Endothelial cell of umbilical vein (primary cell): ENCODE results near the gene CD38. TPM values are rescaled to one million over a fixed set of nuclear protein-coding genes. Genes with fewer than 3 reads are reported as not detected.

Source experiments
- BruUV-seq: library from RNA; stranded (reverse); fragments of 400-500 nt; replicated peaks from 2 replicates; lab custom pipeline; 2021; lab: Mats Ljungman, UMichigan
- CTCF ChIA-PET: fragments of 300-600, 350-600 bp; sonication (Branson Sonifier 250); formaldehyde crosslinking; loops from one replicate; lab custom pipeline; 2021; ENCODE audit warnings: antibody characterized with exemption, inconsistent platforms; lab: Charles Lee
- POLR2A ChIA-PET: fragments of 300-600, 350-600 bp; sonication (Branson Sonifier 250); formaldehyde crosslinking; loops from one replicate; lab custom pipeline; 2021; ENCODE audit warnings: antibody characterized with exemption, inconsistent platforms; lab: Charles Lee
- DNase-seq: peaks from one replicate; pipeline ENCODE4 v3.0.0-alpha.2; 2011; ENCODE audit warnings: low read depth, low spot score
- FAIRE-seq: peaks from 2 replicates; lab custom pipeline; 2011; peaks lifted over from hg19 to GRCh38; lab: Jason Lieb, UNC
- H2AFZ ChIP-seq: 2 replicates; pipeline ENCODE4 v1.6.0; 2012; ENCODE audit warnings: low read depth, low read length, control low read depth, inconsistent platforms
- H3K27ac ChIP-seq: 2 replicates; pipeline ENCODE4 v1.5.1; 2011; ENCODE audit warnings: low read depth, mild to moderate bottlenecking, control low read depth, low read length, moderate library complexity; ENCODE audit not compliant: insufficient read depth
- H3K27me3 ChIP-seq, 2 experiments: 2 replicates each; pipeline versions ENCODE4 v1.6.0 to v1.6.1; 2011; ENCODE audit warnings: low read length in 2 of 2, mixed read lengths in 1 of 2; ENCODE audit not compliant: control insufficient read depth in 2 of 2, insufficient read depth in 2 of 2
- H3K36me3 ChIP-seq, 2 experiments: 2 replicates in 1 of 2; 3 replicates in 1 of 2; pipeline ENCODE4 v1.5.1; 2011; ENCODE audit warnings: low read length in 2 of 2, mild to moderate bottlenecking in 1 of 2, moderate library complexity in 1 of 2; ENCODE audit not compliant: control insufficient read depth in 2 of 2, insufficient read depth in 2 of 2; ENCODE audit errors: extremely low read depth in 1 of 2
- H3K4me1 ChIP-seq: 3 replicates; pipeline ENCODE4 v1.5.1; 2011; ENCODE audit warnings: mild to moderate bottlenecking, low read length; ENCODE audit not compliant: control insufficient read depth, insufficient read depth; ENCODE audit errors: extremely low read depth
- H3K4me2 ChIP-seq: 2 replicates; pipeline ENCODE4 v1.6.1; 2011; ENCODE audit warnings: low read length, control low read depth, mixed read lengths; ENCODE audit not compliant: insufficient read depth
- H3K4me3 ChIP-seq, 3 experiments: fragments of 200-600 bp in 1 of 3; sonication (generic), shearing (Covaris generic) in 1 of 3; replicated peaks in 1 of 3; 2 replicates each; pipeline ENCODE4 v1.5.1; 2011 to 2016; ENCODE audit warnings: control low read depth in 3 of 3, low read length in 3 of 3, mild to moderate bottlenecking in 2 of 3, inconsistent platforms in 1 of 3, low read depth in 1 of 3, moderate library complexity in 1 of 3; ENCODE audit not compliant: insufficient read depth in 1 of 3
- H3K79me2 ChIP-seq: 2 replicates; pipeline ENCODE4 v1.6.0; 2012; ENCODE audit warnings: low read length, inconsistent platforms; ENCODE audit not compliant: control insufficient read depth, insufficient read depth
- H3K9ac ChIP-seq: replicated peaks from 2 replicates; pipeline ENCODE3; 2011; ENCODE audit warnings: low read length, control low read depth; ENCODE audit not compliant: insufficient read depth; ENCODE audit errors: extremely low read depth
- H3K9me1 ChIP-seq: replicated peaks from 3 replicates; pipeline ENCODE4 v1.6.0; 2011; ENCODE audit warnings: mild to moderate bottlenecking, low read length; ENCODE audit not compliant: control insufficient read depth, insufficient read depth; ENCODE audit errors: extremely low read depth
- H3K9me3 ChIP-seq: replicated peaks from 2 replicates; pipeline ENCODE4 v1.5.1; 2012; ENCODE audit warnings: low read length, inconsistent platforms; ENCODE audit not compliant: control insufficient read depth, insufficient read depth
- H4K20me1 ChIP-seq: replicated peaks from 2 replicates; pipeline ENCODE3; 2011; ENCODE audit warnings: mild to moderate bottlenecking, low read length; ENCODE audit not compliant: control insufficient read depth, insufficient read depth; ENCODE audit errors: extremely low read depth
- EZH2 ChIP-seq: IDR thresholded peaks from 2 replicates; pipeline ENCODE4 v1.6.1; 2012; ENCODE audit warnings: borderline replicate concordance, low read depth, mild to moderate bottlenecking, moderate library complexity, low read length, inconsistent platforms; ENCODE audit not compliant: severe bottlenecking
- FOS ChIP-seq: IDR thresholded peaks from 2 replicates; pipeline ENCODE4 v1.6.1; 2011; ENCODE audit warnings: mild to moderate bottlenecking, low read length, moderate library complexity, borderline replicate concordance; ENCODE audit not compliant: insufficient read depth
- GATA2 ChIP-seq: IDR thresholded peaks from 2 replicates; pipeline ENCODE4 v1.7.0; 2011; ENCODE audit warnings: low read depth, mild to moderate bottlenecking, moderate library complexity, mixed read lengths, low read length; ENCODE audit not compliant: insufficient read length, insufficient read depth
- JUN ChIP-seq: IDR thresholded peaks from 2 replicates; pipeline ENCODE4 v1.6.1; 2011; ENCODE audit warnings: borderline replicate concordance, low read depth; ENCODE audit not compliant: insufficient read length, insufficient read depth
- MAX ChIP-seq: IDR thresholded peaks from 2 replicates; pipeline ENCODE4 v1.6.1; 2011; ENCODE audit not compliant: insufficient read depth, insufficient read length
- MYC ChIP-seq: IDR thresholded peaks from one replicate; pipeline ENCODE4 v1.6.1; 2011; ENCODE audit warnings: mild to moderate bottlenecking, low read depth, low read length
- POLR2A ChIP-seq: IDR thresholded peaks from 2 replicates; pipeline ENCODE4 v1.6.1; 2012; ENCODE audit warnings: low read depth, mild to moderate bottlenecking, control low read depth, low read length
- POLR2AphosphoS5 ChIP-seq: IDR thresholded peaks from 2 replicates; pipeline ENCODE4 v1.6.1; 2012; ENCODE audit warnings: low read depth, mild to moderate bottlenecking, control low read depth, low read length, moderate library complexity; ENCODE audit not compliant: insufficient read depth
- dilution Hi-C: fragments of 300-500 bp; cut with MboI; formaldehyde crosslinking; loops from one replicate; pipeline ENCODE4 v1.15.0; 2019; ENCODE audit warnings: low sequenced_read_pairs; ENCODE audit not compliant: extremely low pct_ligation_motif_present
- intact Hi-C: fragments of 100-400 bp; cut with micrococcal nuclease; formaldehyde crosslinking; loops from one replicate; pipeline ENCODE4 v1.10.0; 2022
- polyA plus RNA-seq, 4 experiments: library from polyadenylated mRNA; depleted of rRNA in 3 of 4; stranded (reverse) in 3 of 4; unstranded in 1 of 4; fragments of >200 nt; gene quantifications; 2 replicates each; pipeline versions ENCODE4 v1.2.1 to v1.2.3, GENCODE V29; 2011 to 2012; ENCODE audit warnings: missing spikeins in 1 of 4
- total RNA-seq: library from RNA; stranded (reverse); gene quantifications from 2 replicates; pipeline ENCODE4 v1.2.3, GENCODE V29; 2021

Gene CD38
- total and polyA plus RNA-seq, 2 donors (not counting 3 experiments of a cell fraction or from before 2014, with no cell fraction given) = 0.11 to 0.31 TPM

GRCh38 chr4:15783676-15784075, 5.5 kb downstream of the CD38 start:
- no peaks in the 10 kb centered on the region for H3K9me3 ChIP-seq
- no peak overlapping the region for H2AFZ ChIP-seq
- ChIA-PET POLR2A (no interaction called here), CTCF (interaction anchor here (1.1 to 2.3 kb wide), 3 partner anchors 10 to 22 kb away, joined by 4 to 14 read pairs (median 7); no protein-coding TSS in a partner anchor)
- BruUV-seq = no TSS peak
- peaks cover 10% of the 10 kb centered on the region for H3K4me1 ChIP-seq
- no peak for DNase-seq
- H3K4me2 ChIP-seq = no peak overlapping the region
- H4K20me1 ChIP-seq = no peaks in the 10 kb centered on the region
- no peaks in the 10 kb centered on the region for H3K36me3 ChIP-seq
- no peak overlapping the region for H3K27ac ChIP-seq
- H3K9ac ChIP-seq = no peak overlapping the region
- intact Hi-C loops = no loop called here
- TF ChIP-seq MAX (no peak), POLR2AphosphoS5 (no peak), EZH2 (no peak), POLR2A (no peak), JUN (no peak), MYC (no peak), FOS (no peak), GATA2 (no peak)
- H3K79me2 ChIP-seq = no peaks in the 10 kb centered on the region
- dilution Hi-C loops = no loop called here
- no peak overlapping the region for H3K4me3 ChIP-seq
- peaks cover 2 to 15% of the 10 kb centered on the region in 2 experiments for H3K27me3 ChIP-seq
- FAIRE-seq = no peak
- no peaks in the 10 kb centered on the region for H3K9me1 ChIP-seq
